Fibroblast of the conjunctiva (primary cell): ENCODE results near the gene ALOX12B.
"Not testable (repeated sequence)": the region's sequence is repeated elsewhere in the genome, so short reads cannot be mapped to it uniquely, and the experiment has no call there.

Experiments used
- DNase-seq: peaks from one replicate; pipeline ENCODE4 v3.0.0-alpha.2; 2010; ENCODE audit warnings: low read depth

Gene ALOX12B

GRCh38 chr17:8064561-8065019, 22.9 kb downstream of the ALOX12B start:
- DNase-seq = no peak

- DNase-seq = no peak
These were observed 23.6 kb downstream of the ALOX12B start for GRCh38 chr17:8063761-8064534.

GRCh38 chr17:8062807-8063483, 24.6 kb downstream of the ALOX12B start:
- DNase-seq = no peak

- no peak for DNase-seq
These were observed 25.1 kb downstream of the ALOX12B start for GRCh38 chr17:8062435-8062806.

GRCh38 chr17:8061851-8062250, 25.7 kb downstream of the ALOX12B start:
- DNase-seq = not testable (repeated sequence)

GRCh38 chr17:8060274-8060673, 27.2 kb downstream of the ALOX12B start:
- DNase-seq = peak; percentile 46

GRCh38 chr17:8059131-8059530, 28.4 kb downstream of the ALOX12B start:
- DNase-seq = no peak

GRCh38 chr17:8057691-8058114, 29.8 kb downstream of the ALOX12B start:
- peak; percentile 74 for DNase-seq

- no peak for DNase-seq
These were observed 30.4 kb downstream of the ALOX12B start for GRCh38 chr17:8056976-8057625.

- peak; percentile 35 for DNase-seq
These were observed 31.1 kb downstream of the ALOX12B start for GRCh38 chr17:8056232-8056975.

GRCh38 chr17:8055851-8056231, 31.7 kb downstream of the ALOX12B start:
- no peak for DNase-seq

- no peak for DNase-seq
These were observed 33.9 kb downstream of the ALOX12B start for GRCh38 chr17:8053600-8053999.

GRCh38 chr17:8052256-8053252, 35.0 kb downstream of the ALOX12B start:
- no peak for DNase-seq

- DNase-seq = no peak
These were observed 35.7 kb downstream of the ALOX12B start for GRCh38 chr17:8051831-8052230.

- DNase-seq = no peak
These were observed 38.8 kb downstream of the ALOX12B start for GRCh38 chr17:8048736-8049135.

GRCh38 chr17:8048236-8048635, 39.3 kb downstream of the ALOX12B start:
- no peak for DNase-seq

GRCh38 chr17:8047769-8048110, 39.8 kb downstream of the ALOX12B start:
- no peak for DNase-seq

GRCh38 chr17:8046929-8047768, 40.4 kb downstream of the ALOX12B start:
- no peak for DNase-seq

- DNase-seq = no peak
These were observed 41.1 kb downstream of the ALOX12B start for GRCh38 chr17:8046306-8046928.
